ENCODE data around the gene GEMIN4.

DNA sequence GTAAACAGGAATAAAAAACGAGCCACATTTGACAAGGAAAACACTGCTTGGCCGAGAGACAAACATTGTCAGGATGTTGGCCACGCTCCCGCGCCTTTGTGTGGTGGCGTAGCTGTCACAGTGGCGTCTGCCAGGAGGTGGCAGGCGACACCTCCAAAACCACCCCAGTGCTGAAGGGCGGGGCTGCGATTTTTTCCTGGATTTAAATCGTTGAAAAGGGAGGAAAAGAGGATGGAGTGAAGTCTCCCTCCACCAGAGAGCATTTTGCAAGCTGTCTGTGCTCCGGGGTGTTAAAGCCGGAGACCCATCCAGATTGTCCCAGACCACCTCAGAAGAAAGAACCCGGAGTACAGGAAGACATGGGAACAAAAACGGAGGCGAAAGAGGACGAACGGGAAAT lies 42.8 kb upstream of the GEMIN4 start:
- peak; percentile 85 for TF ChIP-seq CTCF (IDR thresholded peaks at IDR 0.05; ENCODE audit: low read depth, low read length, poor library complexity, severe bottlenecking)
- no peak for TF ChIP-seq EZH2phosphoT487 (IDR thresholded peaks at IDR 0.05; ENCODE audit: borderline replicate concordance, low read length)

Data from DOHH2 (cell line).